Activated CD8-positive, alpha-beta memory T cell treated with anti-CD3 and anti-CD28 coated beads for 1 hour (primary cell): ENCODE data around the gene UFSP2.

ENCODE experiments used
- DNase-seq, 2 donors: peaks; one replicate each; pipeline ENCODE4 v3.0.0-alpha.2; 2020; ENCODE audit warnings: low read depth in 1 of 2; ENCODE audit errors: extremely low read depth in 1 of 2

UFSP2 gene, protein sequence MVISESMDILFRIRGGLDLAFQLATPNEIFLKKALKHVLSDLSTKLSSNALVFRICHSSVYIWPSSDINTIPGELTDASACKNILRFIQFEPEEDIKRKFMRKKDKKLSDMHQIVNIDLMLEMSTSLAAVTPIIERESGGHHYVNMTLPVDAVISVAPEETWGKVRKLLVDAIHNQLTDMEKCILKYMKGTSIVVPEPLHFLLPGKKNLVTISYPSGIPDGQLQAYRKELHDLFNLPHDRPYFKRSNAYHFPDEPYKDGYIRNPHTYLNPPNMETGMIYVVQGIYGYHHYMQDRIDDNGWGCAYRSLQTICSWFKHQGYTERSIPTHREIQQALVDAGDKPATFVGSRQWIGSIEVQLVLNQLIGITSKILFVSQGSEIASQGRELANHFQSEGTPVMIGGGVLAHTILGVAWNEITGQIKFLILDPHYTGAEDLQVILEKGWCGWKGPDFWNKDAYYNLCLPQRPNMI

GRCh38 chr4:185425647-185426352 lies at the start of gene UFSP2:
UFSP2 (minus strand) TSS chr4:185425964; CDS start chr4:185425868, 96 bp downstream.
- peak; percentile 77 to 81 for DNase-seq

DNA sequence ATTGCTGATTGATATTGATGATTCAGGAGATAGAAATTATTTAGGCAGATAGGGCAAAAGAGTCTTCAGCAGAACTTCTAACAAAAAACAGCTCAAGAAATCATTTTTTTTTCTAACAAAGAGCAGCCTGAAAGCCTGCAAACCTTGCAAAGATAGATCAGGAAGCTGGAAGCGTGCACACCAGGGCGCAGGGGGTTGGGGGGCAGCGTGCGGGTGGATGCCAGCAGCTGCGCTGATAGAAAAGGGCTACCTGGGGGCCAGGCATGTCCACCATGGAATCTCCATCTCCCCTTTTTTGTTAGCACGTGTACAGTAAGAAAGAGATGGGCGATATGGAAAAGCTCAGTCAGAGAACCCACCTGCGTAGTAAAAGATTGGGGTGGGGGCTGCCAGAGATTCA lies 47.5 kb upstream of the UFSP2 start:
- no peak for DNase-seq

DNA sequence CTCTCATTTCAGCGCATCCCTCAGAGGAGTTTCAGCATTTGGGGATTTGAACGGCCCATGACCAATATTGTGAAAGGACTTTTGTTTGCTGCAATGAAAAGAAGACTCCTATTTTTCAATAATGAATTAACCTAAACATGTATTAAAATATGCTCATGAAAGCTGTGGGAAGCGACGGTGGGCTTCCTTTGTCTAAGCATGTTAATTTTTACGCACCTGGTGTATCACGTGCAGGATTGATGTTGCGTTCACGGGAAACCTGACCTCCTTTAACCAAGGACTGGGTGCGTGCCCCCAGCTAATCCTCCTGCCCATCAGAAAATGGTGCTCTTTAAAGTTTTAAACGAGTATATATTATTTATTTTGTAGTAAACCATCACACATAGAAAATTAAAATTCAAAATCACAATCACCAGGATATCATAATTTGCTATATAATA lies 46.4 kb upstream of the UFSP2 start:
- no peak for DNase-seq

GRCh38 chr4:185471235-185472102 lies 45.7 kb upstream of the UFSP2 start, which contains the start of gene CCDC110:
CCDC110 (minus strand) TSS chr4:185471733; CDS start chr4:185471683, 50 bp downstream.
- DNase-seq = peak; percentile 82 to 84

DNA sequence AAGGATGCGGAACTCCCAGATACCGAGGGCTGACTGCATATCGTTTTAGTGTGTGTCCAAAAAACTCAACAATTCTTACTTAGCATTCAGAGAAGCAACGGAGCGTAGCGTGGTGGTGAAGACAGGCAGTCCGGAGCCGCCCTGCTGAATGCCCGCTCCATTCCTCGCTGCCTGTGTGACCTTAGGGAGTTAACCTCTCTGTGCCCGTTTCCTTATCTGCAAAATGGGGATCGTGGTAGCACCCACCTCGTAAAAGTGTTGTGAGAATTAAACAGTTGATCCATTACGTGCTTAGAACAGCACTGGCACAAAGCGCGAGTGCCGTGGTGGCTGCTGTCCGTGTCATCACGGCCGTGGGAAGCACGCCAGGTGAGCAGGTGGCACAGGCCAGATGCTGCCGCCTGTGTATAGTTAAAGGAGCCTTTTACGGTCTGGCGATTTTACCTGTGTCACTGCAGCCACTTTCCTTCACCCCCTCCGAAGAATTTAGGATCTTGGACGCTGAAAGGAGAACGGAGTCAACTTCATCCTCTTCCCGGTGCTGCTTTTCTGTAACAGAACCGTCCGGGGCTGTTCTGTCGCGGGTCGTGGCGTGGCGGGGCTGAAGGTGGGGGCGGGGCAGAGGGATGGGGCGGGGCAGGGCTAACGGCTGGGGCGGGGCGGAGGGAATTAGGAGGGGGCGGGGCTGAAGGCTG lies 44.9 kb upstream of the UFSP2 start:
- no peak for DNase-seq

DNA sequence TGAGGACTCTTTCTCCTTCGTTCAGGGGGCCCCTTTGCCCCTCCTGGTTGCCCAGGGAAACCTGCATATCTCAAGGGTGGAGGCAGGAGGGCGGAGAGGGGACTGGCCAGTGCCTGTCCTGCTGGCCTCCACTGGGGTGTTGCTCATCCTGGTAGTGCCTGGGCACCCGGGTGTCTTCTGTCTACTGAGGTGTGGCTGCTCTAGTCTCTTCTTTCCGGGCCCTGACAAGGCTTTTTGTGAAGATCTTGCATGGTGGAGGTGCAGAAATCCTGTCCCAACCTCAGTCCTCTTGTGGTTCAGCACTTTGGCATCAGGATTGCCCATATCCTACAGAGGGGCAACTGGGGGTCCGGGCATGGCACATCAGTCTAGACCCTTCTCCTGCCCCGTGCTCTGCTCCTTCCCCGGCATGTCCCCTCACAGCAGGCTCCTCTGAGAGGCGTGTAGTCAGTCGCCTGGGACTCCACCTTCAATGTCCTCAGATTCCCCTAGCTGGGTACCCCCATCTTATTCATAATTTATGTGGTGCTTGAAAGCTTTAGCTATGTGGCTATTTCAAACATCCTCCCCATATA lies 43.9 kb upstream of the UFSP2 start:
- no peak for DNase-seq

GRCh38 chr4:185468999-185469398 lies 43.2 kb upstream of the UFSP2 start:
- DNase-seq = no peak

GRCh38 chr4:185467991-185468390 lies 42.2 kb upstream of the UFSP2 start:
- DNase-seq = no peak

- no peak for DNase-seq
Observed at GRCh38 chr4:185467101-185467500, 41.3 kb upstream of the UFSP2 start.

GRCh38 chr4:185465707-185466106 lies 39.9 kb upstream of the UFSP2 start:
- no peak for DNase-seq

DNA sequence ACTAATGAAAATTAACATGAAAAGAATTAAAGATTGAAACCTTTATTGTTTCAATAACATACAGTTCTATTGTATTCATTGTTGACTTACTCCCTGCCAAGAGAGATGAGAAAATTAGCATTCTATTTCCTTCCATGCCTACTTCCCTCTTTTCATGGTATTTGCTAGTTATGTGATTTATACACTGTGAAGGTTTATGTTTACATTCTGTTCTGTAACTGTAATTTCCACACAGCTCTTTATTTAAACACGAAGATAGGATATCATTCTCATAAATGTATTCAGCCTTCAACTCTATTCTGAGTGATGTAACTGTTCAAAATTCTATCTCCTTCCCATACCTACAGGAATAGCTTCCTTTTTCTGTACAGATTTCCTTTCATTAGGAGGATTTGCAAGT lies 39.1 kb upstream of the UFSP2 start:
- DNase-seq = no peak

- DNase-seq = no peak
Observed at GRCh38 chr4:185464183-185464582, 38.4 kb upstream of the UFSP2 start.

GRCh38 chr4:185463541-185463940 lies 37.8 kb upstream of the UFSP2 start:
- no peak for DNase-seq

DNA sequence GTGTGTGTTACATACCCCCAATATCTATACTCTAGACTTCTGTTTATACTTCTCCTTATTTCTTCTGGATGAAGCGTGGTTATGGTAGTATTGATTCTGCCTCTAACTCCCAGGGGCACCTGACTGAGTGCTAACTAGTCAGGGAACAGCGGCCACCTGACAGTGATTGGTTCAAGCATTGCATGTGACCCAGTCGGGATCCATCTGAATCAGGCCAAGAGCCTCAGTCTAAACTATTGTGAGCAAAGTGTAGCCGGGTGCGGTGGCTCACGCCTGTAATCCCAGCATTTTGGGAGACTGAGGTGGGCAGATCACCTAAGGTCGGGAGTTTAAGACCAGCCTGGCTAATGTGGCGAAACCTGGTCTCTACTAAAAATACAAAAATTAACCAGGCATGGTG lies 35.8 kb upstream of the UFSP2 start:
- DNase-seq = no peak

DNA sequence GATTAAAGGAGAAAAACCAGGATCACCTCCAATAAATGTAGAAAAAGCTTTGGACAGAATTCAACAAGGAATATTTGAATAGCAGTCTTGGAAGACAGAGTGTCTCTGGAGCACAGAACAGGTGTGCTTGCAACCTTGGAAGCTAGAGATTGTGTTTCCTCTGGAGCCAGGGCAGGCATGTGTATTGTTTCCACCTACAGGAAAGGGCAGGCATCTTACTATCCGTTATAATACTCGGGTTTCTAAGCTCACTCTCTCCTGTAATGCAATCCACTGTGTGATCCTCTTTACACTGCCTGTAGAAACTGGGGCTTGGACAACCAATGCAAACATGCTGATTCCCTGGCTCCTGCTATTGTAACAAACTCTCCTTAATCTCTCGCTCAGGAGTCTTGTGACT lies 31.4 kb upstream of the UFSP2 start:
- DNase-seq = no peak

GRCh38 chr4:185456131-185456530 lies 30.4 kb upstream of the UFSP2 start:
- DNase-seq = no peak

GRCh38 chr4:185445209-185445608 lies 19.4 kb upstream of the UFSP2 start:
- no peak for DNase-seq

DNA sequence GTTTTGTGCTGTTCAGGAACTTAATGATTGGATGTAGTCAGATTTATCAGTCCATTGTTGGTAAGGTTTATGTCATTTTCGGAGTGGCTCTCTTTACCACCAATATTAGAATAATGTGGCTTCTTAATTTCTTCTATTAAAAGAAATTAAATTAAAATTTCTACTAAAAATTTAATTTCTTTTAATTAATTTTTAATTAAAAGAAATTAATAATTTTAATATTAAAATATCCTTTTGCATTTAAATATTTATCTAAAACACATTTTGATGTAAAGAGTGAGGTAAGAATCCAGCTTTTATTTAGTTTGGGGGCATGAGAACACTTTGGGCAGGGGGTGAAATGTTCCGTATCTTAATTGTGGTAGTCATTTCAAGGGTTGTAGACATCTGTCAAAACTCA lies 15.7 kb upstream of the UFSP2 start:
- DNase-seq = no peak

DNA sequence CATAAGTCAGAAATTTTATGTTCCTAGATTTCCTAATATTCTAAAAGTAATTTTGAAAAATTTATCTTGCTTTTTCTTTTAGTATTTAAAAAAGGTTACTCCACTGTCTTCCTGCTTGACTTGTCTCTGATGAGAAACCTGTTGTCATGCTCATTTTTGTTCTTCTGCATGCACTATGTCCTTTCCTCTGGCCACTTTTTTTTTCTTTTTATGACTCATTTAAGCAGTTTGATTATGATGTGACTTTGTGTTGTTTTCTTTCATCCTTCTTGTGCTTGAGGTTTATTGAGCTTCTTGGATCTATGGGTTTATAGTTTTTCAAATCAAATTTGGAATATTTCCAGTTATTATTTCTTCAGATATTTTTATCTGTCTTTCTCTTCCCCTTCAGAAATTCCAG lies 12.0 kb upstream of the UFSP2 start:
- DNase-seq = no peak

DNA sequence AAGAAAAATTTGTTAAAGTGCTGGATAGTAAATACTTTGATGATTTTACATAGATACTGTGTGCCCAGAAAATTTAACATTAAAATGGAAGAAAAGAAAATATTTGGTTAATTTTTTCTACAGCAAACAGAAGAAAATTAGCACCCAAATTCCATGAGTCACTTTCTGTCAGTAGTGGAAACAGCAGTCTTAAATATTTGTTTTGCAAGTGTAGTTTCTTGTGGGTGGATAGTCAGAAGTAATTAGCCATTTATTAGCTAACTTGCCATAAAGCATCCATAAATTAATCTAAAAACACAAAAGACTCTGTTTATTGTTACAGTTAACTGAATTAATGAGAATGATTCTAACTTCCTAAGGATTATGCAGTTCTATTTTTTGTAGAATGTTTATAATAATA lies 9.7 kb upstream of the UFSP2 start:
- DNase-seq = no peak
